ENCODE results near the gene RBM33.

The RBM33 gene

GRCh38 chr7:155670521-155670920 is 26.1 kb downstream of the RBM33 start:
- peaks cover 23% of the 10 kb centered on the region for H3K36me3 ChIP-seq (ENCODE audit: insufficient read depth, low read length)
- TF ChIP-seq FOXP2 (optimal IDR thresholded peaks at IDR 0.05; ENCODE audit: control extremely low read depth, extremely low read length, insufficient read depth) (no peak), POLR2AphosphoS5 (IDR thresholded peaks at IDR 0.05; ENCODE audit: borderline replicate concordance, low read depth, low read length) (no peak), EZH2 (IDR thresholded peaks at IDR 0.05) (no peak)
- no peak overlapping the region for H3K9ac ChIP-seq (ENCODE audit: insufficient read length)
- peak overlapping the region; percentile 26 for H3K27ac ChIP-seq
- no peak overlapping the region for H3K4me3 ChIP-seq
- no peak for DNase-seq (ENCODE audit: low read depth, low spot score)
- no peaks in the 10 kb centered on the region for H3K9me3 ChIP-seq (ENCODE audit: low read depth, low read length)

GRCh38 chr7:155674556-155674955 is 30.1 kb downstream of the RBM33 start:
- no peak for DNase-seq (ENCODE audit: low read depth, low spot score)
- TF ChIP-seq POLR2AphosphoS5 (IDR thresholded peaks at IDR 0.05; ENCODE audit: borderline replicate concordance, low read depth, low read length), result no peak
- no peak for TF ChIP-seq FOXP2 (optimal IDR thresholded peaks at IDR 0.05; ENCODE audit: control extremely low read depth, extremely low read length, insufficient read depth)
- TF ChIP-seq EZH2 (IDR thresholded peaks at IDR 0.05), result no peak
- peaks cover 23% of the 10 kb centered on the region for H3K36me3 ChIP-seq (ENCODE audit: insufficient read depth, low read length)

GRCh38 chr7:155676052-155676451 is 31.6 kb downstream of the RBM33 start:
- Histone ChIP-seq H3K9ac (ENCODE audit: insufficient read length) (no peak overlapping the region), H3K27ac (no peak overlapping the region), H3K4me3 (no peak overlapping the region), H3K9me3 (ENCODE audit: low read depth, low read length) (no peaks in the 10 kb centered on the region), H3K36me3 (ENCODE audit: insufficient read depth, low read length) (peaks cover 33% of the 10 kb centered on the region)
- no peak for TF ChIP-seq EZH2 (IDR thresholded peaks at IDR 0.05)
- no peak for TF ChIP-seq POLR2AphosphoS5 (IDR thresholded peaks at IDR 0.05; ENCODE audit: borderline replicate concordance, low read depth, low read length)
- no peak for TF ChIP-seq FOXP2 (optimal IDR thresholded peaks at IDR 0.05; ENCODE audit: control extremely low read depth, extremely low read length, insufficient read depth)
- DNase-seq (ENCODE audit: low read depth, low spot score), result no peak

More at GRCh38 chr7:155674556-155674955, 30.1 kb downstream of the RBM33 start:
- H3K27ac ChIP-seq, result no peak overlapping the region
- no peaks in the 10 kb centered on the region for H3K9me3 ChIP-seq (ENCODE audit: low read depth, low read length)
- H3K4me3 ChIP-seq, result no peak overlapping the region
- H3K9ac ChIP-seq (ENCODE audit: insufficient read length), result no peak overlapping the region

- Histone ChIP-seq H3K36me3 (ENCODE audit: insufficient read depth, low read length) (peaks cover 48% of the 10 kb centered on the region), H3K27ac (no peak overlapping the region), H3K4me3 (no peak overlapping the region), H3K9me3 (ENCODE audit: low read depth, low read length) (no peaks in the 10 kb centered on the region), H3K9ac (ENCODE audit: insufficient read length) (no peak overlapping the region)
- TF ChIP-seq EZH2 (IDR thresholded peaks at IDR 0.05) (no peak), FOXP2 (optimal IDR thresholded peaks at IDR 0.05; ENCODE audit: control extremely low read depth, extremely low read length, insufficient read depth) (no peak), POLR2AphosphoS5 (IDR thresholded peaks at IDR 0.05; ENCODE audit: borderline replicate concordance, low read depth, low read length) (no peak)
- DNase-seq (ENCODE audit: low read depth, low spot score), result no peak
Measured at GRCh38 chr7:155677688-155678087, 33.2 kb downstream of the RBM33 start.

GRCh38 chr7:155680124-155680523 is 35.7 kb downstream of the RBM33 start:
- no peaks in the 10 kb centered on the region for H3K9me3 ChIP-seq (ENCODE audit: low read depth, low read length)
- H3K27ac ChIP-seq, result no peak overlapping the region
- H3K36me3 ChIP-seq (ENCODE audit: insufficient read depth, low read length), result peaks cover 49% of the 10 kb centered on the region
- H3K4me3 ChIP-seq, result no peak overlapping the region
- TF ChIP-seq POLR2AphosphoS5 (IDR thresholded peaks at IDR 0.05; ENCODE audit: borderline replicate concordance, low read depth, low read length) (no peak), EZH2 (IDR thresholded peaks at IDR 0.05) (no peak), FOXP2 (optimal IDR thresholded peaks at IDR 0.05; ENCODE audit: control extremely low read depth, extremely low read length, insufficient read depth) (no peak)
- H3K9ac ChIP-seq (ENCODE audit: insufficient read length), result no peak overlapping the region
- no peak for DNase-seq (ENCODE audit: low read depth, low spot score)

GRCh38 chr7:155680864-155681263 is 36.4 kb downstream of the RBM33 start:
- H3K9me3 ChIP-seq (ENCODE audit: low read depth, low read length), result no peaks in the 10 kb centered on the region
- no peak overlapping the region for H3K27ac ChIP-seq
- DNase-seq (ENCODE audit: low read depth, low spot score), result no peak
- no peak overlapping the region for H3K9ac ChIP-seq (ENCODE audit: insufficient read length)
- no peak overlapping the region for H3K4me3 ChIP-seq
- no peak for TF ChIP-seq FOXP2 (optimal IDR thresholded peaks at IDR 0.05; ENCODE audit: control extremely low read depth, extremely low read length, insufficient read depth)
- no peak for TF ChIP-seq EZH2 (IDR thresholded peaks at IDR 0.05)
- no peak for TF ChIP-seq POLR2AphosphoS5 (IDR thresholded peaks at IDR 0.05; ENCODE audit: borderline replicate concordance, low read depth, low read length)
- peaks cover 56% of the 10 kb centered on the region for H3K36me3 ChIP-seq (ENCODE audit: insufficient read depth, low read length)

GRCh38 chr7:155681663-155682062 is 37.2 kb downstream of the RBM33 start:
- Histone ChIP-seq H3K27ac (no peak overlapping the region), H3K4me3 (no peak overlapping the region), H3K36me3 (ENCODE audit: insufficient read depth, low read length) (peaks cover 58% of the 10 kb centered on the region), H3K9me3 (ENCODE audit: low read depth, low read length) (no peaks in the 10 kb centered on the region), H3K9ac (ENCODE audit: insufficient read length) (no peak overlapping the region)
- DNase-seq (ENCODE audit: low read depth, low spot score), result no peak
- TF ChIP-seq FOXP2 (optimal IDR thresholded peaks at IDR 0.05; ENCODE audit: control extremely low read depth, extremely low read length, insufficient read depth) (no peak), POLR2AphosphoS5 (IDR thresholded peaks at IDR 0.05; ENCODE audit: borderline replicate concordance, low read depth, low read length) (no peak), EZH2 (IDR thresholded peaks at IDR 0.05) (no peak)

- Histone ChIP-seq H3K4me3 (no peak overlapping the region), H3K9ac (ENCODE audit: insufficient read length) (no peak overlapping the region), H3K27ac (no peak overlapping the region), H3K9me3 (ENCODE audit: low read depth, low read length) (no peaks in the 10 kb centered on the region), H3K36me3 (ENCODE audit: insufficient read depth, low read length) (peaks cover 55% of the 10 kb centered on the region)
- no peak for DNase-seq (ENCODE audit: low read depth, low spot score)
- no peak for TF ChIP-seq FOXP2 (optimal IDR thresholded peaks at IDR 0.05; ENCODE audit: control extremely low read depth, extremely low read length, insufficient read depth)
- no peak for TF ChIP-seq EZH2 (IDR thresholded peaks at IDR 0.05)
- TF ChIP-seq POLR2AphosphoS5 (IDR thresholded peaks at IDR 0.05; ENCODE audit: borderline replicate concordance, low read depth, low read length), result no peak
Measured at GRCh38 chr7:155682484-155682883, 38.0 kb downstream of the RBM33 start.

- Histone ChIP-seq H3K27ac (no peak overlapping the region), H3K4me3 (no peak overlapping the region), H3K9ac (ENCODE audit: insufficient read length) (no peak overlapping the region), H3K36me3 (ENCODE audit: insufficient read depth, low read length) (peaks cover 55% of the 10 kb centered on the region), H3K9me3 (ENCODE audit: low read depth, low read length) (no peaks in the 10 kb centered on the region)
- no peak for DNase-seq (ENCODE audit: low read depth, low spot score)
- TF ChIP-seq FOXP2 (optimal IDR thresholded peaks at IDR 0.05; ENCODE audit: control extremely low read depth, extremely low read length, insufficient read depth) (no peak), POLR2AphosphoS5 (IDR thresholded peaks at IDR 0.05; ENCODE audit: borderline replicate concordance, low read depth, low read length) (no peak), EZH2 (IDR thresholded peaks at IDR 0.05) (no peak)
Measured at GRCh38 chr7:155683098-155683497, 38.6 kb downstream of the RBM33 start.
